ENCODE results near the gene GOLIM4.
"Not testable (repeated sequence)": the region's sequence is repeated elsewhere in the genome, so short reads cannot be mapped to it uniquely, and the experiment has no call there.

GOLIM4 gene

GRCh38 chr3:168095611-168096209, at the start of gene GOLIM4:
TSS of gene GOLIM4 (minus strand) at chr3:168095924. CDS start at chr3:168095285, 639 bp downstream.
- DNase-seq: peak; percentile 95

GRCh38 chr3:168141405-168141998, 45.8 kb upstream of the GOLIM4 start:
- no peak for DNase-seq

- DNase-seq: no peak
These were observed 44.2 kb upstream of the GOLIM4 start for GRCh38 chr3:168139947-168140346.

GRCh38 chr3:168138421-168138820, 42.7 kb upstream of the GOLIM4 start:
- no peak for DNase-seq

GRCh38 chr3:168134931-168135330, 39.2 kb upstream of the GOLIM4 start:
- no peak for DNase-seq

- DNase-seq: not testable (repeated sequence)
These were observed 34.5 kb upstream of the GOLIM4 start for GRCh38 chr3:168130250-168130649.

- not testable (repeated sequence) for DNase-seq
These were observed 32.7 kb upstream of the GOLIM4 start for GRCh38 chr3:168128463-168128862.

GRCh38 chr3:168127466-168127865, 31.7 kb upstream of the GOLIM4 start:
- no peak for DNase-seq

- no peak for DNase-seq
These were observed 29.1 kb upstream of the GOLIM4 start for GRCh38 chr3:168124791-168125190.

GRCh38 chr3:168124291-168124690, 28.6 kb upstream of the GOLIM4 start:
- no peak for DNase-seq

- no peak for DNase-seq
These were observed 27.8 kb upstream of the GOLIM4 start for GRCh38 chr3:168123201-168124176.

GRCh38 chr3:168121184-168122017, 25.7 kb upstream of the GOLIM4 start:
- no peak for DNase-seq

GRCh38 chr3:168117853-168118313, 22.2 kb upstream of the GOLIM4 start:
- DNase-seq: no peak

GRCh38 chr3:168117059-168117458, 21.3 kb upstream of the GOLIM4 start:
- DNase-seq: no peak

- DNase-seq: no peak
These were observed 20.6 kb upstream of the GOLIM4 start for GRCh38 chr3:168116279-168116678.

- DNase-seq: no peak
These were observed 18.1 kb upstream of the GOLIM4 start for GRCh38 chr3:168113848-168114247.

- DNase-seq: no peak
These were observed 17.2 kb upstream of the GOLIM4 start for GRCh38 chr3:168112894-168113293.

GRCh38 chr3:168104361-168104760, 8.6 kb upstream of the GOLIM4 start:
- no peak for DNase-seq

- DNase-seq: no peak
These were observed 7.1 kb upstream of the GOLIM4 start for GRCh38 chr3:168102735-168103410.

- no peak for DNase-seq
These were observed 5.2 kb upstream of the GOLIM4 start for GRCh38 chr3:168100777-168101492.

GRCh38 chr3:168097381-168097780, 1.7 kb upstream of the GOLIM4 start:
- no peak for DNase-seq

All from NCI-H2081 treated with DMSO at 0.1 percent for 48 hours (cell line).